K562 (cell line): ENCODE measurements around the gene GCDH. TPM values are rescaled to one million over a fixed set of nuclear protein-coding genes. Genes with fewer than 3 reads are reported as not detected.
A peak's percentile ranks its signal among the peaks of the same experiment; 100 is the strongest.

Experiments
- BRD4 ChIP-seq: fragments of 200-600 bp; sonication (generic); IDR thresholded peaks from 2 replicates; pipeline ENCODE4 v1.6.1; 2017; ENCODE audit warnings: inconsistent platforms
- C11orf30 ChIP-seq: fragments of 450-650 bp; IDR thresholded peaks from 2 replicates; pipeline ENCODE4 v1.6.1; 2016; ENCODE audit warnings: low read depth, mild to moderate bottlenecking
- FIP1L1 ChIP-seq: fragments of 200-400 bp; formaldehyde crosslinking; IDR thresholded peaks from 2 replicates; pipeline ENCODE4 v1.6.1; 2018; ENCODE audit warnings: mild to moderate bottlenecking, low read depth, low read length; ENCODE audit not compliant: poor library complexity, severe bottlenecking
- FOXM1 ChIP-seq, 2 experiments: fragments of 450-650 bp in 1 of 2; sonication (generic) in 1 of 2; formaldehyde crosslinking in 1 of 2; IDR thresholded peaks; 2 replicates each; pipeline versions ENCODE4 v1.6.1 to v1.9.0; 2017 to 2022; ENCODE audit warnings: low read depth in 2 of 2, mild to moderate bottlenecking in 2 of 2, missing genetic modification reagents in 1 of 2, moderate library complexity in 1 of 2
- HOXB6 ChIP-seq: fragments of 250-450 bp; sonication (Bioruptor Pico); IDR thresholded peaks from 2 replicates; pipeline ENCODE4 v1.5.1; 2022; ENCODE audit warnings: mild to moderate bottlenecking, borderline replicate concordance
- HSF4 ChIP-seq: fragments of 250-450 bp; sonication (Bioruptor Pico); IDR thresholded peaks from 2 replicates; pipeline ENCODE4 v2.1.2; 2022; ENCODE audit warnings: mild to moderate bottlenecking, moderate library complexity, borderline replicate concordance
- MECOM ChIP-seq: fragments of 250-450 bp; sonication (Bioruptor Pico); IDR thresholded peaks from 2 replicates; pipeline ENCODE4 v1.8.0; 2022; ENCODE audit warnings: inconsistent platforms
- PHF8 ChIP-seq: fragments of 200-600 bp; sonication (generic); IDR thresholded peaks from 2 replicates; pipeline ENCODE4 v1.6.1; 2012; ENCODE audit warnings: mixed run types, mild to moderate bottlenecking, inconsistent platforms, low read length, moderate library complexity, borderline replicate concordance
- POLR2AphosphoS5 ChIP-seq: IDR thresholded peaks from 2 replicates; pipeline ENCODE4 v1.6.1; 2011; ENCODE audit warnings: mild to moderate bottlenecking, low read depth, low read length, moderate library complexity; ENCODE audit not compliant: control insufficient read depth, insufficient read depth
- ZNF143 ChIP-seq: sonication (generic); formaldehyde crosslinking; IDR thresholded peaks from 2 replicates; pipeline ENCODE4 v1.9.0; 2022; ENCODE audit warnings: mild to moderate bottlenecking, missing genetic modification reagents
- ZNF217 ChIP-seq: sonication (generic); formaldehyde crosslinking; IDR thresholded peaks from 2 replicates; pipeline ENCODE4 v1.8.0; 2022; ENCODE audit warnings: mild to moderate bottlenecking, missing genetic modification reagents
- ZNF232 ChIP-seq: sonication (generic); formaldehyde crosslinking; IDR thresholded peaks from 2 replicates; pipeline ENCODE4 v1.8.0; 2022; ENCODE audit warnings: mild to moderate bottlenecking, missing genetic modification reagents
- ZNF384 ChIP-seq: IDR thresholded peaks from 2 replicates; pipeline ENCODE4 v1.6.1; 2012; ENCODE audit warnings: low read depth, low read length, improper control_type of control experiment
- ZNF408 ChIP-seq: fragments of 250-450 bp; sonication (Bioruptor Pico); IDR thresholded peaks from 2 replicates; pipeline ENCODE4 v1.4.0; 2020; ENCODE audit warnings: low read depth, mild to moderate bottlenecking, moderate library complexity
- ZNF436 ChIP-seq: fragments of 250-450, 450-650 bp; sonication (Bioruptor Pico); formaldehyde crosslinking; IDR thresholded peaks from 2 replicates; pipeline ENCODE4 v1.7.0; 2020; ENCODE audit warnings: mild to moderate bottlenecking
- ZNF696 ChIP-seq: fragments of 250-450 bp; sonication (Bioruptor Pico); conservative IDR thresholded peaks from 2 replicates; pipeline ENCODE4 v1.4.0; 2020; ENCODE audit warnings: mild to moderate bottlenecking, moderate library complexity
- ZNF707 ChIP-seq: fragments of 250-450 bp; sonication (Bioruptor Pico); conservative IDR thresholded peaks from 2 replicates; pipeline ENCODE4 v1.8.0; 2022; ENCODE audit warnings: inconsistent platforms, mild to moderate bottlenecking, moderate library complexity
- polyA plus RNA-seq, 8 experiments: library from polyadenylated mRNA; depleted of rRNA in 4 of 8; stranded (reverse) in 5 of 8; unstranded in 3 of 8; fragments of >200 nt; fragmentation: Nextera tagmentation in 2 of 8; fragmentation: Illumina TruSeq in 1 of 8; extraction: Ambion mirVana in 2 of 8; extraction: Trizol in 1 of 8; gene quantifications; 2 replicates each; pipeline versions ENCODE4 v1.2.1 to v1.2.3, GENCODE V29; 2011 to 2014; ENCODE audit warnings: inconsistent platforms in 1 of 8, missing spikeins in 1 of 8
- total RNA-seq, 7 experiments: library from RNA; depleted of rRNA in 6 of 7; stranded (reverse); fragments of >200 nt in 6 of 7; fragmentation: Illumina TruSeq in 2 of 7; extraction: Trizol in 2 of 7; gene quantifications; 2 replicates each; pipeline versions ENCODE4 v1.2.1 to v1.2.3, GENCODE V29; 2011 to 2021; ENCODE audit warnings: low replicate concordance in 1 of 7
- TF ChIP-seq, protein P1 (sequence below): sonication (generic); formaldehyde crosslinking; IDR thresholded peaks from 2 replicates; pipeline ENCODE4 v1.8.0; 2022; ENCODE audit warnings: missing genetic modification reagents, mild to moderate bottlenecking, borderline replicate concordance
- TF ChIP-seq, protein P2 (sequence below): fragments of 250-450 bp; sonication (Bioruptor Pico); IDR thresholded peaks from 2 replicates; pipeline ENCODE4 v1.8.0; 2022; ENCODE audit warnings: moderate library complexity, mild to moderate bottlenecking, inconsistent platforms
- TF ChIP-seq, protein P3 (sequence below): IDR thresholded peaks from 2 replicates; pipeline ENCODE4 v1.6.1; 2011; ENCODE audit warnings: borderline replicate concordance, low read depth, mild to moderate bottlenecking, moderate library complexity, low read length; ENCODE audit not compliant: insufficient read depth, poor library complexity, severe bottlenecking
- TF ChIP-seq, protein P4 (sequence below): conservative IDR thresholded peaks from 2 replicates; pipeline ENCODE4 v1.6.1; 2011; ENCODE audit warnings: low read depth, mild to moderate bottlenecking, low read length; ENCODE audit not compliant: control insufficient read depth

The GCDH gene
- total and polyA plus RNA-seq, 9 of the 15 experiments (the other 6 are each of a cell fraction or from before 2014, with no cell fraction given): 2.9 to 50.8 (median 19.1) TPM

DNA sequence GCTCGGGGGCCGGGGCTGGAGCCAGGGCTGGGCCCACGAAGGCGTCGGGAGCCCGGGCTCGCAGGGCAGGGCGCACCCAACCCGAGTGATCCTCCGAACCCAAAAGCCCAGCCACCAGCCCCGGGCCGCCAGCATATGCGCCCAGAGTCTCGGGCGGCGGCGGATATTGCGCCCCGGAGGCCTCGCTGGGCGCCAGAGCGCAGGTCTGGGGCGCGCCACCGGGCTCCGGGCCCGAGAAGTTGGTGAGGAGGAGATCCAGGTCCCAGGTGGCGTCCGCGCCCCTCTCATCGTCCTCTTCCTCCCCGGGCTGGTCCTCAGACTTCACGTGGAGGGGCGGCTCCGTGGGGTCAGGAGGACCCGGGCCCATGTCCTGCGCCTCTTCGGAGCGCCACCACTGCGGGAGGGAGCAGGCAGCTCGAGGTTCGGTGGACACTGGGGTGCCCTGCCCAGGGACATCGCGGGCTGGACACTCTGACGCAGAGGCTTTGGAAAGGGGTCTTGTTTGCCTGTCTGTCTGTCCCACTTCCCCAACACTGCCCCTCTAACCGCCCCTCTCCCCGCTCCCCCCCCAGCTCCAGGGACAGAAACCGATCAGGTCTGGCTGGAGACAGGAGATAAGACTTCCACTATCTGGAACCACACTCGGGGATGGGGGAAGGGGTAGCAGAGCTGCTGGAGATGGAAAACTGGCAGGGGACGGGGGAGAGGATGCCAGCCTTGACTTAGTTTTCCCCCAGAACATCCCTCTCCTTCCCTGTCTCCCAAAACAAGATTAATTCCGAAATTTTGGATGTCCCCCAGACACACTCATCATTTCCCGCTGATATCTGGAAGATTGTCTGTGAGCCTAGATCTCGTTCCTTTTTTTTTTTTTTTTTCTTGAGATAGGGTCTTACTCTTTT, 5.0 kb upstream of the GCDH start (continued):
- TF ChIP-seq POLR2AphosphoS5 (peak; percentile 94), ZNF696 (CRISPR knock-in tag) (no peak), HOXB6 (CRISPR knock-in tag) (no peak), ZNF143 (CRISPR knock-in tag) (no peak), BRD4 (no peak), MECOM (CRISPR knock-in tag) (0 out of 2 replicates have a peak, but pooled peaks have one; percentile 24), ZNF232 (CRISPR knock-in tag) (no peak), ZNF384 (peak; percentile 85), HSF4 (CRISPR knock-in tag) (no peak), FIP1L1 (no peak), ZNF707 (CRISPR knock-in tag) (no peak), PHF8 (peak; percentile 37; the same call in 1 of the 2 replicates), FOXM1 (IDR thresholded peaks at IDR 0.05; ENCODE audit: low read depth) (peak; percentile 79), FOXM1 (CRISPR knock-in tag; IDR thresholded peaks at IDR 0.05; ENCODE audit: low read depth) (no peak), C11orf30 (no peak), ZNF408 (CRISPR knock-in tag) (no peak), ZNF217 (CRISPR knock-in tag) (no peak), ZNF436 (CRISPR knock-in tag) (no peak)
- TF ChIP-seq, protein P1, sequence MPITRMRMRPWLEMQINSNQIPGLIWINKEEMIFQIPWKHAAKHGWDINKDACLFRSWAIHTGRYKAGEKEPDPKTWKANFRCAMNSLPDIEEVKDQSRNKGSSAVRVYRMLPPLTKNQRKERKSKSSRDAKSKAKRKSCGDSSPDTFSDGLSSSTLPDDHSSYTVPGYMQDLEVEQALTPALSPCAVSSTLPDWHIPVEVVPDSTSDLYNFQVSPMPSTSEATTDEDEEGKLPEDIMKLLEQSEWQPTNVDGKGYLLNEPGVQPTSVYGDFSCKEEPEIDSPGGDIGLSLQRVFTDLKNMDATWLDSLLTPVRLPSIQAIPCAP: no peak
- TF ChIP-seq, protein P2, sequence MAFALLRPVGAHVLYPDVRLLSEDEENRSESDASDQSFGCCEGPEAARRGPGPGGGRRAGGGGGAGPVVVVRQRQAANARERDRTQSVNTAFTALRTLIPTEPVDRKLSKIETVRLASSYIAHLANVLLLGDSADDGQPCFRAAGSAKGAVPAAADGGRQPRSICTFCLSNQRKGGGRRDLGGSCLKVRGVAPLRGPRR (CRISPR knock-in tag): no peak
- TF ChIP-seq, protein P3, sequence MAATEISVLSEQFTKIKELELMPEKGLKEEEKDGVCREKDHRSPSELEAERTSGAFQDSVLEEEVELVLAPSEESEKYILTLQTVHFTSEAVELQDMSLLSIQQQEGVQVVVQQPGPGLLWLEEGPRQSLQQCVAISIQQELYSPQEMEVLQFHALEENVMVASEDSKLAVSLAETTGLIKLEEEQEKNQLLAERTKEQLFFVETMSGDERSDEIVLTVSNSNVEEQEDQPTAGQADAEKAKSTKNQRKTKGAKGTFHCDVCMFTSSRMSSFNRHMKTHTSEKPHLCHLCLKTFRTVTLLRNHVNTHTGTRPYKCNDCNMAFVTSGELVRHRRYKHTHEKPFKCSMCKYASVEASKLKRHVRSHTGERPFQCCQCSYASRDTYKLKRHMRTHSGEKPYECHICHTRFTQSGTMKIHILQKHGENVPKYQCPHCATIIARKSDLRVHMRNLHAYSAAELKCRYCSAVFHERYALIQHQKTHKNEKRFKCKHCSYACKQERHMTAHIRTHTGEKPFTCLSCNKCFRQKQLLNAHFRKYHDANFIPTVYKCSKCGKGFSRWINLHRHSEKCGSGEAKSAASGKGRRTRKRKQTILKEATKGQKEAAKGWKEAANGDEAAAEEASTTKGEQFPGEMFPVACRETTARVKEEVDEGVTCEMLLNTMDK: no peak
- TF ChIP-seq, protein P4, sequence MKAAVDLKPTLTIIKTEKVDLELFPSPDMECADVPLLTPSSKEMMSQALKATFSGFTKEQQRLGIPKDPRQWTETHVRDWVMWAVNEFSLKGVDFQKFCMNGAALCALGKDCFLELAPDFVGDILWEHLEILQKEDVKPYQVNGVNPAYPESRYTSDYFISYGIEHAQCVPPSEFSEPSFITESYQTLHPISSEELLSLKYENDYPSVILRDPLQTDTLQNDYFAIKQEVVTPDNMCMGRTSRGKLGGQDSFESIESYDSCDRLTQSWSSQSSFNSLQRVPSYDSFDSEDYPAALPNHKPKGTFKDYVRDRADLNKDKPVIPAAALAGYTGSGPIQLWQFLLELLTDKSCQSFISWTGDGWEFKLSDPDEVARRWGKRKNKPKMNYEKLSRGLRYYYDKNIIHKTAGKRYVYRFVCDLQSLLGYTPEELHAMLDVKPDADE: peak; percentile 29; the same call in 1 of the 2 replicates
